ENCODE results near the gene SLC7A5. TPM values are rescaled to one million over a fixed set of nuclear protein-coding genes. Genes with fewer than 3 reads are reported as not detected.

Gene SLC7A5
- total and polyA plus RNA-seq, 2 of the 4 experiments (the other 2 are of a cell fraction): 11.3 to 101 TPM

DNA sequence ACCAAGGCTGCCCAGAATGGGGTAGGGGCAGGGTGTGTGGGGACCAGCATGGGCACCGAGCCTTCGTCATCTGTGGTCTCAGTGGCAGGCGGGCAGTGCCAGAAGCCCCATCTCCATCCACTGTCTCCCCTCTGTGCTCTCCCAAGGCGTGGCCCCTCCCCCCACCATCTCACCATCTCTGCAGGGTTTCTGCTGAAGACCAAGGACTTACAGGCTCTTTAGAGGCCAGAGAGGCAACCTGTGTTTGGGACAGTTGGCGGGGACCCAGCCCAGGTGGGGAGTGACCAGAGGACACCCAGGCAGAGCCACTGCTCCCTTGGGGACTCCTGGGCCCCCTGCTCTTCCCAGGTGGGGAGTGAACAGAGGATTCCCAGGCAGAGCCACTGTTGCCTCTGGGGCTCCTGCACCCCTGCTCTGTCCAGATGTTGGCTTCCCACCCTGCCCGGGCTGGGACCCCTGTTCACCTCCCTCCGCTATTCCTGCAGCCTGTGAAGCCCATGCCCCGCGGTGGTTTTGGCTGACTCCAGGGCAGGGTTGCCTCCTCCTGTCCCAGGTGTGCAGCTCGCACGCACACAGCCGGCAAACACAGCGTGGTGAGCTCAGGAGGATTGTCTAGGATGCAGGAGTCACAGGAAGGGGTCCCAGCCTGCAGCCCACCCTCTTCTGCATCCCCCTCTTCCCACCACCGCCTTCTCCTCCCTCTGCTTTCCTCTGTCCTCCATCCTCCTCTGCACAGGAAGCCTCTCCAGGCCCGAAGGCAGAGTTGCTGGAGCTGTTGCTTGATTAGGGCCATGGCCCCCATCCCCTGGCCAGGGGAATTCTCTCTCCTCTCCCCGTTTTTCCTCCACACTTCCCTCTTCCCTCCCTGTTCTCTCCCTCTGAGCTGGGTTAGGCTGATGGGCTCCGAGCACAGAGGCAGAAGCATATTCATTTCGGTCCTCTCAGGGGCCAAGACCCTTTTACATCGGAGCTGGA, 45.0 kb downstream of the SLC7A5 start:
- no peak overlapping the region for H3K14ac ChIP-seq (replicated peaks; ENCODE audit: low read depth, low read length)
- no peak overlapping the region for H2AK5ac ChIP-seq (ENCODE audit: low read depth, low read length)
- BruUV-seq (replicated peaks): no TSS peak
- no peak overlapping the region for H2BK5ac ChIP-seq (ENCODE audit: low read depth, low read length, poor library complexity, severe bottlenecking)
- no peak overlapping the region for H3K56ac ChIP-seq (ENCODE audit: extremely low read depth, insufficient read depth, low read length)
- WGBS, 2 experiments (ENCODE audit: extremely low coverage in 2 of 2, insufficient read length in 1 of 2): 72% methylated on average over 7 of the region's 19 CpGs; no CpG with 5 or more reads in 1 of the 2 experiments
- no peak overlapping the region for H3K23ac ChIP-seq (ENCODE audit: low read depth, low read length)
- no peak overlapping the region for H2AK9ac ChIP-seq (replicated peaks; ENCODE audit: low read depth, low read length, poor library complexity)
- no peaks in the 10 kb centered on the region for H3K79me1 ChIP-seq (ENCODE audit: low read depth in 1 of 2, low read length in 2 of 2)
- TF ChIP-seq FOS (IDR thresholded peaks at IDR 0.05; ENCODE audit: low read depth, low read length) (no peak), RFX5 (IDR thresholded peaks at IDR 0.05; ENCODE audit: low read depth, low read length) (no peak), RAD21 (IDR thresholded peaks at IDR 0.05; ENCODE audit: low read length) (no peak)
- no peak overlapping the region for H3K18ac ChIP-seq (ENCODE audit: low read depth, low read length)
- H3K9ac ChIP-seq (ENCODE audit: low read depth, low read length): no peak overlapping the region
- in situ Hi-C loops (cut with MboI; ENCODE audit: low sequenced_read_pairs) (no loop called here), intact Hi-C loops (cut with micrococcal nuclease) (no loop called here), dilution Hi-C loops (cut with HindIII; ENCODE audit: low sequenced_read_pairs, unreplicated experiment) (no loop called here)
- H2BK20ac ChIP-seq (ENCODE audit: low read depth, low read length): no peak overlapping the region
- peaks cover 5% of the 10 kb centered on the region for H3K27me3 ChIP-seq (ENCODE audit: control insufficient read depth, insufficient read depth, low read length)
- H3K4me1 ChIP-seq (ENCODE audit: control insufficient read depth, insufficient read depth, low read length): no peaks in the 10 kb centered on the region
- no peak overlapping the region for H4K8ac ChIP-seq (ENCODE audit: low read depth in 2 of 2, low read length in 2 of 2)
- H3K4ac ChIP-seq (ENCODE audit: low read depth, low read length): no peak overlapping the region
- no peak overlapping the region for H3K4me3 ChIP-seq (ENCODE audit: insufficient read depth, low read depth, low read length)
- no peak overlapping the region for H3K4me2 ChIP-seq (ENCODE audit: low read depth, low read length)
- no peaks in the 10 kb centered on the region for H3K9me1 ChIP-seq (ENCODE audit: insufficient read depth, low read length)
- no peak overlapping the region for H2AFZ ChIP-seq (replicated peaks; ENCODE audit: low read length, poor library complexity)
- no peak overlapping the region for H4K91ac ChIP-seq (ENCODE audit: insufficient read depth, low read depth, low read length)
- H3K36me3 ChIP-seq (ENCODE audit: control insufficient read depth, insufficient read depth, low read length): peaks cover under 1% of the 10 kb centered on the region; the same call in 1 of the 2 replicates
- H4K5ac ChIP-seq (ENCODE audit: low read depth, low read length): no peak overlapping the region
- no peaks in the 10 kb centered on the region for H3K9me3 ChIP-seq (ENCODE audit: control insufficient read depth, insufficient read depth, low read length)
- CTCF ChIA-PET: interaction anchor here (0.5 kb wide), 1 partner anchor 45 kb away, joined by 3 read pairs; no protein-coding TSS in a partner anchor
- H2BK15ac ChIP-seq (ENCODE audit: low read depth, low read length): no peak overlapping the region
- no peak overlapping the region for H2BK120ac ChIP-seq (ENCODE audit: low read depth, low read length)
- POLR2A ChIA-PET (ENCODE audit: unreplicated experiment): no interaction called here
- DNase-seq (no peak), ATAC-seq (ENCODE audit: low read depth) (no peak)
- H3K27ac ChIP-seq (ENCODE audit: insufficient read depth, low read length): no peak overlapping the region
- H4K20me1 ChIP-seq (ENCODE audit: insufficient read depth, low read length): 0 out of 2 replicates have a peak, but pooled peaks cover 1% of the 10 kb centered on the region
